ENCODE results near the gene PRR5L.

DNA sequence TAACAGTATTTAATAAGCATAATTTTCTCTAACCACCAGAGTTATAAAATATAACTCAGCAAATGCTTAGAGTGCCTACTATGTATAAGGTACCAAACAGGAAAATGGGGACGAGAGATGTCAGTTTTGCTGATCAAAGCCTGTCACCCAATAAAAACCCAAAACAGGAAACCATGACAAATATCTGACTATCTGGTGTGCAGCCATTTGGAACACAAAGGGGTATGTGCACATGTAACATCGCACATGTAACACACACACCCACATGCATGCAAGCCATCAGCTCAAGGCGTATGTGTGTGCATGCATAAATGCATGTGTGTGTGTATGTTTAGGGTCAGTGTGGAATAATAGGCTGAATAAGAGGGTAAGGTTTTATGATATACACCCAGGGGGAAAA is 64.2 kb downstream of the PRR5L start:
- TF ChIP-seq, protein P1, sequence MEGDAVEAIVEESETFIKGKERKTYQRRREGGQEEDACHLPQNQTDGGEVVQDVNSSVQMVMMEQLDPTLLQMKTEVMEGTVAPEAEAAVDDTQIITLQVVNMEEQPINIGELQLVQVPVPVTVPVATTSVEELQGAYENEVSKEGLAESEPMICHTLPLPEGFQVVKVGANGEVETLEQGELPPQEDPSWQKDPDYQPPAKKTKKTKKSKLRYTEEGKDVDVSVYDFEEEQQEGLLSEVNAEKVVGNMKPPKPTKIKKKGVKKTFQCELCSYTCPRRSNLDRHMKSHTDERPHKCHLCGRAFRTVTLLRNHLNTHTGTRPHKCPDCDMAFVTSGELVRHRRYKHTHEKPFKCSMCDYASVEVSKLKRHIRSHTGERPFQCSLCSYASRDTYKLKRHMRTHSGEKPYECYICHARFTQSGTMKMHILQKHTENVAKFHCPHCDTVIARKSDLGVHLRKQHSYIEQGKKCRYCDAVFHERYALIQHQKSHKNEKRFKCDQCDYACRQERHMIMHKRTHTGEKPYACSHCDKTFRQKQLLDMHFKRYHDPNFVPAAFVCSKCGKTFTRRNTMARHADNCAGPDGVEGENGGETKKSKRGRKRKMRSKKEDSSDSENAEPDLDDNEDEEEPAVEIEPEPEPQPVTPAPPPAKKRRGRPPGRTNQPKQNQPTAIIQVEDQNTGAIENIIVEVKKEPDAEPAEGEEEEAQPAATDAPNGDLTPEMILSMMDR (IDR thresholded peaks at IDR 0.05): no peak
- TF ChIP-seq ZFX (IDR thresholded peaks at IDR 0.05; ENCODE audit: borderline replicate concordance): no peak

All from 22Rv1 (cell line).